Activated CD4-positive, alpha-beta T cell treated with anti-CD3 and anti-CD28 coated beads, Interleukin-2, amount 10 ng/mL, durations not matched to agents 7 days and 5 days (primary cell): ENCODE measurements around the gene NPAS3. TPM values are rescaled to one million over a fixed set of nuclear protein-coding genes. Genes with fewer than 3 reads are reported as not detected.

Experiments used
- CTCF ChIA-PET: fragments of 350-600 bp; sonication (Branson Sonifier 250); formaldehyde crosslinking; loops from one replicate; lab custom pipeline; 2021; ENCODE audit warnings: antibody characterized with exemption; lab: Charles Lee
- POLR2A ChIA-PET: fragments of 350-600 bp; sonication (Branson Sonifier 250); formaldehyde crosslinking; loops from one replicate; lab custom pipeline; 2021; ENCODE audit warnings: antibody characterized with exemption; lab: Charles Lee
- DNase-seq: peaks from one replicate; pipeline ENCODE4 v3.0.0-alpha.2; 2020
- H3K27ac Mint-ChIP-seq: one replicate; pipeline ENCODE4 v1.8.0; 2021; ENCODE audit warnings: mild to moderate bottlenecking, moderate library complexity, mixed read lengths
- H3K27me3 Mint-ChIP-seq: one replicate; pipeline ENCODE4 v1.8.0; 2021; ENCODE audit warnings: mixed read lengths
- H3K36me3 Mint-ChIP-seq: one replicate; pipeline ENCODE4 v1.8.0; 2021; ENCODE audit warnings: low read depth, mixed read lengths
- H3K4me1 Mint-ChIP-seq: one replicate; pipeline ENCODE4 v1.8.0; 2021; ENCODE audit warnings: mixed read lengths
- H3K4me3 Mint-ChIP-seq: one replicate; pipeline ENCODE4 v1.8.0; 2021; ENCODE audit warnings: mild to moderate bottlenecking, moderate library complexity, mixed read lengths
- H3K9me3 Mint-ChIP-seq: one replicate; pipeline ENCODE4 v1.8.0; 2021; ENCODE audit warnings: mixed read lengths
- total RNA-seq, 2 experiments: library from RNA; stranded (reverse); gene quantifications; one replicate each; pipeline ENCODE4 v1.2.3, GENCODE V29; 2021

The NPAS3 gene
- total RNA-seq, 2 experiments from 2014 or later = not detected

DNA sequence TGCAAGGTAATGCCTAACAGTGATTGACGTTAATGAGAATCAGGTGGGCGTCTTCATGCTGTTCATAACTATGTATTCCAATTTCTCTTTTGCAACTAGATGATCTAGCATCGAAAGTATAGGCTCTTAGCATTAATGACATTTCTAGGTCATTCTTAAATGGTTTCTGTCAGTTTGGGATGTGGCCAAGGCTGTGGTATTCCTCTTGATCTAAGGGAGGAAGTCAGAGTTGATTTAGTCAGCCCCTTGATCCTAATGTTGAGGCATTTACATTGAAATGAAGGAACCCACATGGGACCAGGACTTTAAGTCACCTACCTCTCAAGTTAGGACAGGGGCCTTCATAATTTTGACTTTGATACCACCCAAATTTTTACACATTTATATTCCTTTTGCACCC is 448.1 kb downstream of the NPAS3 start:
- H3K36me3 Mint-ChIP-seq = no peaks in the 10 kb centered on the region
- no peak overlapping the region for H3K27ac Mint-ChIP-seq
- DNase-seq = no peak
- H3K4me3 Mint-ChIP-seq = no peak overlapping the region
- ChIA-PET POLR2A (no interaction called here), CTCF (no interaction called here)
- H3K4me1 Mint-ChIP-seq = no peaks in the 10 kb centered on the region
- no peaks in the 10 kb centered on the region for H3K27me3 Mint-ChIP-seq
- H3K9me3 Mint-ChIP-seq = no peaks in the 10 kb centered on the region

DNA sequence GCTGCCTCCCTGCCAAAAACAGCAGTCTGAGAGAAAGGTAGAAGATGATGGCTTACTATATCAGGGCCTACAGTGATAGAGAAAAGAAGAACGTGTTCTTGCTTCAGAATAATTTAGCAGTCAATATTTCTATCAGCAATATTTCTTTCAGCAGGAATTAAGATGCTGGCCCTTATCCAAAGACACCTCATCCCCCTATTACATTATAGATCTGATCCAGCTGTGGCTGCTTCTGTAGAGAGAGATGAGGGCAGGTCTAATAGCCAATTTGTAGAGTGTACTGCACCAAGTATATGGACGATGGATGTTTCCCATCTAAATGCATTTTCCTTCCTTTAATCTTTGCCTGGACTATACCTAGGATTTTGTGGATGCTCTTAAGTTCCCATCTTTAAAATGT is 451.7 kb downstream of the NPAS3 start:
- Mint-ChIP-seq H3K9me3 (no peaks in the 10 kb centered on the region), H3K27me3 (no peaks in the 10 kb centered on the region), H3K27ac (no peak overlapping the region), H3K4me1 (no peaks in the 10 kb centered on the region), H3K4me3 (no peak overlapping the region), H3K36me3 (no peaks in the 10 kb centered on the region)
- ChIA-PET POLR2A (no interaction called here), CTCF (no interaction called here)
- DNase-seq = no peak

DNA sequence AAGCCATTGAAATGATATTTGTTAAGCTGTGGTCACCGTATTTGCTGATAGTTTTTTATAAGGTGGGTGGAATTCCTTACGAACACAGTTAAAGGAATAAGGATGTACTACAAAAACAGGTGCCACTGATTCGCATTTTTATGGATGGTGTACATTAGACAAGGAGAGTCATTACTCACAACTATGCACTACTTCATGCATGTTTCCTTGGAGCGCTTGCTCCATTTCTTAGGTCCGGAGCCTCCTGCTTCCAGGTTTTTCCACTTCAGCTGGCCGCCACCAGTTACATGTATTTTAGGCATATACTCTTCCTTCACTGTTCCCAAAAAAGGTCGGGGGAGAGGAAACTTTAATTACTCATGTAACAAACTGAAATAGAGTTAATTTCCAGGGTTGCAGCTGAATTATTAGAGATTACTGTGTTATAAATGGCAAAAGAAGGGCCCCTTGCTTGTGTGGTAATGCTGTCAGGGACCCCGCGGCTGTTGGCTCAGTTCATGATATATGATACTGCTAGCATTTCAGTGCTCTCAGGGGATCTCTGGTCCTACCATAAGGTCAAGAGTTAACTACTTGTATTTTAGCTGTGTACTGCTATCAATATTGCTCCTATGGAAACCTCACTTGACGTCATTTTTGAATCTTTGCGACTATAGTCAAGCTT is 454.7 kb downstream of the NPAS3 start:
- Mint-ChIP-seq H3K4me3 (no peak overlapping the region), H3K36me3 (no peaks in the 10 kb centered on the region), H3K4me1 (no peaks in the 10 kb centered on the region), H3K9me3 (no peaks in the 10 kb centered on the region), H3K27ac (no peak overlapping the region), H3K27me3 (no peaks in the 10 kb centered on the region)
- DNase-seq = no peak
- ChIA-PET POLR2A (no interaction called here), CTCF (no interaction called here)

DNA sequence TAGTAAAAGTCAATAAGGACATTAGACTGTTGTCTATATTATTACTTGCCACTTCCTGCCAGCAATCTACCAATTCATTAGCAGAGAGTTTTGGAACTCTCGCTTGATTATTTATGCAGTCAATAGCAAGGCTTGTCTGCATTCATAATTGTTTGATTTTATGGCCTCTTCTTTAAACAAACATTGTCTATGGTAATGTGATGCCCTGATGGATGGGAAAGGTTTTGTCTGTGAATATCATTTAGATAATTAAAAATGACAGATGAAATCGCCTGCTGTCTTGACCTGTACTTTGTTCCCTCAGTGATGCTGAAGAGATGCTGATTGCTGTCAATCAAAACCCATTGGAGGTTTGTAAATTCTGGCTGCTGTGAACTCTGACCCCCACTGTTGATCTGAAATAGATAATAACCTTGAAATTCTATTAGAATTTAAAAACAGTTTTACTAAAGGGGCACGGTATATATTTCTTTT is 455.3 kb downstream of the NPAS3 start:
- ChIA-PET POLR2A (no interaction called here), CTCF (no interaction called here)
- Mint-ChIP-seq H3K4me1 (no peaks in the 10 kb centered on the region), H3K27me3 (no peaks in the 10 kb centered on the region), H3K4me3 (no peak overlapping the region), H3K27ac (no peak overlapping the region), H3K9me3 (no peaks in the 10 kb centered on the region), H3K36me3 (no peaks in the 10 kb centered on the region)
- no peak for DNase-seq

DNA sequence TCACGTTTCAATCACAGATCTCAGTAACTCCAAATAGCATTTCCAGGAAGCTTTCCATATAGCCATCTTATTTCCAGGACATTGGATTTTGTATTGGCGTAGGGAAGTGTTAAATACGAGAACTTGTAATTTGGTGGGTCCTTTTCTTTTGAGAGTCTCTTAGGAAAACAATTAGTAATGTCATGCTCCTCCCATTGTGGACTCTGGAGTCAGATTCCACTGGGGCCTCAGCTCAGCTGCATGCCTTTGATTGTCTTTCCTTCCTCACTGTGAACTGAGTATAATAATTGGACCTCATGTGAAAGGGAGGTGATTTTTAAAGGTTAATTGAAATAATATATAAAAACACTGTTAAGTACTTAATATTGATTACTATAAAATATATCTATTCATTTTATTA is 462.6 kb downstream of the NPAS3 start:
- no peak for DNase-seq
- Mint-ChIP-seq H3K27ac (no peak overlapping the region), H3K9me3 (no peaks in the 10 kb centered on the region), H3K4me3 (no peak overlapping the region), H3K4me1 (no peaks in the 10 kb centered on the region), H3K36me3 (no peaks in the 10 kb centered on the region), H3K27me3 (no peaks in the 10 kb centered on the region)
- CTCF ChIA-PET = no interaction called here
- POLR2A ChIA-PET = no interaction called here

DNA sequence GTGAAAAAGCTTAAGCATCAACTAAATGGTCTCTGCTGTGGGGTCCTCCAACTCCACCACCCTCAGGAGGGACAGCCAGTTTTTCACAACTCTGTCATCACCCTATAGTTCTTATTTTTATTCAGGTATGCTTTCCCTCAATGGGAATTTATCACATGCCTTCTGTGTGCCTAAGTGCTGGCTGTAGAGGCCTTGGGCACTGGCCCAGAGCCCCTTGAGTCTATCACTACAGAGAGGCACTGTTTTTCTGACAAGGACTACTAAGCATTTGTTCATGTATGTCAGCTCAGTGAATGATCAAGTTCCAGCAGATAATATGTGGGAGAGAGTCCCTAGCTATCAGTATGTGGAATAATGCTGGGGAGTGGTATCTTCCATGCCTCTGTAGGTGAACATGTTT is 463.9 kb downstream of the NPAS3 start:
- Mint-ChIP-seq H3K27ac (no peak overlapping the region), H3K9me3 (no peaks in the 10 kb centered on the region), H3K4me1 (no peaks in the 10 kb centered on the region), H3K36me3 (no peaks in the 10 kb centered on the region), H3K4me3 (no peak overlapping the region), H3K27me3 (no peaks in the 10 kb centered on the region)
- ChIA-PET POLR2A (no interaction called here), CTCF (no interaction called here)
- no peak for DNase-seq

DNA sequence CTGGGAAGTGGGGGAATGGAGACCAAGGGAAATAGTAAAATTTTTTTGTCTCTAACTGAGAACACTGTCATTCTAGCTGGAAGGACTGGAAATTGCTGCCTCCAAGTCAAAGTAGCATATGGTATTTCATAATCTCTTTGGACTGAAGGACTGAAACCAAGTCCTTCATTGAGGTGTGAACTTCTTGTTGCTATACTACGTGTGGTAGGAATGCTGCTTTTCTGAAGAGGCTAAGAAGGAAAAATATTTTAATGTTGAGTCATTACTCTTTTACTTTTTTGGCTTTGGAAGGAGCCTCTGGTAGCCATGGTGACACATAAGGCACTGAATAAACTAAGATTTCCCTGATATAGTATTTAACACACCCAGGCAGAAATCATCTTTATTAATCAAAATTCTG is 465.4 kb downstream of the NPAS3 start:
- no peak for DNase-seq
- no peaks in the 10 kb centered on the region for H3K4me1 Mint-ChIP-seq
- H3K27me3 Mint-ChIP-seq = no peaks in the 10 kb centered on the region
- no peak overlapping the region for H3K4me3 Mint-ChIP-seq
- ChIA-PET POLR2A (no interaction called here), CTCF (no interaction called here)
- no peak overlapping the region for H3K27ac Mint-ChIP-seq
- H3K9me3 Mint-ChIP-seq = no peaks in the 10 kb centered on the region
- H3K36me3 Mint-ChIP-seq = no peaks in the 10 kb centered on the region

DNA sequence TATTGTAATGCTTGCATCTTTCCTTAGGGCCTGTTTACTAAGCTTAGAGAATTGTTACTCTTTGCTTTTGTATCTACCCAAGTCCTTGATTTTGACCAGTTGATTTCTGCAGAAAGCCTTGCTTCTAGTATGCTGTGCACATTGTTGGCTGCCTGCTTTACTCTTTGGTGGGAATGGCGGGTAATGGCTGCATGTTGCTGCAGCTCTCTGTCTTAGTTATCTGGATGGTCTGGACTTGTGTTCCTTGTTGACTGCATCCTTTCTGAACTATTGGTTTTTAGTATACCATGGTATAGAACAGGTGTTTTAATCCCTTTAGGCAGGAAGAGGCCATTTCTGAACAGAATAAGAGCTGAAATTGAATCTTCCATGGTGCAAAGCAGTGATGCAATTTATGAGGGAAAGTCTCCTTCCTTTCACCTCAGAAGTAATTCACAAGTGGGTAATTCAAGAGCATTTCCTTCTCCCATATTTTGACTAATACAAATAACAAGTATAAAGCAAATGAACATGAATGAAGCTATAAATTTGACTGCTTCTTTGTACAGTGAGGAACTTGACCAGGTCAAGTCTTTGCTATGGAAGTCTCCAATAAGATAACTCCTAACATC is 466.4 kb downstream of the NPAS3 start:
- Mint-ChIP-seq H3K4me1 (no peaks in the 10 kb centered on the region), H3K4me3 (no peak overlapping the region), H3K36me3 (no peaks in the 10 kb centered on the region), H3K9me3 (no peaks in the 10 kb centered on the region), H3K27ac (no peak overlapping the region), H3K27me3 (no peaks in the 10 kb centered on the region)
- ChIA-PET CTCF (no interaction called here), POLR2A (no interaction called here)
- DNase-seq = no peak

DNA sequence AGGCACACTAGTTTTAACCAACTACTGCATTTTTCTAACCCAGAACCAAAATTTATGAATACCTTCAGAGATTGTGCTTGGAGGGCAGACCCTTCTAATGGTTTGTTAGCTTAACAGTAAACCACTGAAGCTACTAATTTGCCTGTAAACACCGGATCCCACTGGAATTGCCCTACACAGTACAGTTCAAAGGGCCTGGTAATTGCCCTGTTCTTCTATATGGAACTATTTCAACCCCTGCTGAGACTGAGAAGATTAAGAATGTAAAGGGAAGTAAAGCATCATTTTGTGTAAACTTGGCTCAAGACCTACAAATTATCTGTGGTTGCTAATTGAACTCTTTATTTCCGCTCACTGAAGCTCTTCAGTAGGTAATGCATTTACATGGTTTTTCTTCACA is 468.1 kb downstream of the NPAS3 start:
- no peaks in the 10 kb centered on the region for H3K27me3 Mint-ChIP-seq
- no peak for DNase-seq
- CTCF ChIA-PET = no interaction called here
- no peak overlapping the region for H3K4me3 Mint-ChIP-seq
- no peaks in the 10 kb centered on the region for H3K36me3 Mint-ChIP-seq
- no peak overlapping the region for H3K27ac Mint-ChIP-seq
- no peaks in the 10 kb centered on the region for H3K9me3 Mint-ChIP-seq
- POLR2A ChIA-PET = no interaction called here
- no peaks in the 10 kb centered on the region for H3K4me1 Mint-ChIP-seq

DNA sequence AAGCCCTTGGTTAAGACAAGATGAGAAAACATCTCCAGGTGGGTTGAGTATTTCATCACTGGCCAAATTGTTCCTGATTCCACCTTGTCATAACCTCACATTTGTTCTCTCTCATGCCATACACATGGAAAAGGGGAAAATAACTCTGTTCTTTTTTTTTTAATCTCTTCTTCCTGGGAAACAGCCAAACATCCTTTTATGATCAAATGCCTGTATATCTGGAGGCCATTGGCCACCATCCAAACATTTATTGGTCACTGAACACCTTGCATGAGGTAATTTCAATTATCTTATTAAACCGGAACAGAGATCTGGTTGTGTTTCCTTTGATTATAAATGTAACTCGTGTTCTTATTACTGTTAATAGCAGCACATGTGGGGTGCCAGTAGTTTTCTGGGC is 469.6 kb downstream of the NPAS3 start:
- Mint-ChIP-seq H3K27me3 (no peaks in the 10 kb centered on the region), H3K9me3 (no peaks in the 10 kb centered on the region), H3K27ac (no peak overlapping the region), H3K4me3 (no peak overlapping the region), H3K4me1 (no peaks in the 10 kb centered on the region), H3K36me3 (no peaks in the 10 kb centered on the region)
- DNase-seq = no peak
- CTCF ChIA-PET = no interaction called here
- POLR2A ChIA-PET = no interaction called here

DNA sequence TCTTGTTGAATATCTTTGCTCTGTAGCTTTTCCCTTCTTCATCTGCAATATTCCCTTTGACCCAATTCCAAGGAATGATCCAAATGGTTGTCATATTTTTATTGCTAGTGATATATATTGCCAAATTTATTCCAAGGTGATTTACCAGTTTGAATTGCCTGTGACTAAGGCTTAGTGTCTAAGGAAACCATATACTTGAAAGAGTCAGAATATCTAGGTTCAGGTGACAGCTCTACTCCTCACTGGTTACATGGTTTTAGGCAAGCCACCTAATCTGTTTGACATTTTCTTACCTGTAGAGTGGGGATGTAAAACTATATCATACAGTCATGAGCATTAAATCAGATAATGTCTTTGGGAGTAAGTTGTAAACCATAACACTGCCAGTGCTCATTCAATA is 473.8 kb downstream of the NPAS3 start:
- Mint-ChIP-seq H3K4me3 (no peak overlapping the region), H3K27me3 (peaks cover 14% of the 10 kb centered on the region), H3K36me3 (no peaks in the 10 kb centered on the region), H3K27ac (no peak overlapping the region), H3K9me3 (no peaks in the 10 kb centered on the region), H3K4me1 (no peaks in the 10 kb centered on the region)
- POLR2A ChIA-PET = no interaction called here
- no peak for DNase-seq
- CTCF ChIA-PET = no interaction called here

DNA sequence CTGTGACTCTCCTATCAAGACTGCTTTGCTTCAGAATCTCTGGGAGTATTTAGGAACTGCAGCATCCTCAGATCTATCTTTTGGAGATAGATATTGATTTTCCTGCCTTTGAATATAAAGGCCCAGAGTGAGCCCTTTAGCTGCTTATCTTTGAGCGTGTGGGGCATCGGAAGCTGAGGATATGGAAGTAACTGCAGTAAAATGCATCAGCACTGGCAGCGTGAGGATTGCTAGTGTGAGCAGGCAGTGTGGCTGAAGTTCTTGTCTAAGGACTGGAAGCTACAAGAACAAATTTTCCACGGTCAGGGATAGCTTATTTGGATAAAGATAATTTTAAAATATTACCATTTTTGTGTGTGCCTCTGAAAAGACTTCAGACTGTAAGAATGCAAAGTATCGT is 474.7 kb downstream of the NPAS3 start:
- no peak overlapping the region for H3K27ac Mint-ChIP-seq
- no peaks in the 10 kb centered on the region for H3K9me3 Mint-ChIP-seq
- ChIA-PET POLR2A (no interaction called here), CTCF (no interaction called here)
- DNase-seq = no peak
- no peak overlapping the region for H3K4me3 Mint-ChIP-seq
- no peaks in the 10 kb centered on the region for H3K4me1 Mint-ChIP-seq
- peaks cover 15% of the 10 kb centered on the region for H3K27me3 Mint-ChIP-seq
- H3K36me3 Mint-ChIP-seq = no peaks in the 10 kb centered on the region

DNA sequence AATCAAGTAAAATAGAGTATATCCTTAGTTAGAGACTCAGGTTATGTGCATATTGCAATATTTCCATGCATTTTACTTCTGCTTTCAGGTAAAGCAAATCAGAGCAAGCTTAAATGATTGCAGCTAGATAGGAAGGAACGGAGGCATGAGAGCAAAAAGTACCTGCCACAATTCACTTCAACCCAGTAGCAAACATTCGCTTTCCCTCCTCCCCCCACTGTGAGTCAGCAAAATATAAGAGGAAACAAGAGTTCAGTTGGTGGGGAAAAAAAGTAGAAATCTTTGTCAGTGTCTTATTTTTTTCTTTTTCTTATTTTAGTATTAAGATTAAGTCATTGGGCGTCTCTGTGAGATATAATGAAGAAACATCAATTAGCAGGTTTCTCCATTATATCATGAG is 475.4 kb downstream of the NPAS3 start:
- Mint-ChIP-seq H3K27ac (no peak overlapping the region), H3K4me3 (no peak overlapping the region)
- CTCF ChIA-PET = no interaction called here

DNA sequence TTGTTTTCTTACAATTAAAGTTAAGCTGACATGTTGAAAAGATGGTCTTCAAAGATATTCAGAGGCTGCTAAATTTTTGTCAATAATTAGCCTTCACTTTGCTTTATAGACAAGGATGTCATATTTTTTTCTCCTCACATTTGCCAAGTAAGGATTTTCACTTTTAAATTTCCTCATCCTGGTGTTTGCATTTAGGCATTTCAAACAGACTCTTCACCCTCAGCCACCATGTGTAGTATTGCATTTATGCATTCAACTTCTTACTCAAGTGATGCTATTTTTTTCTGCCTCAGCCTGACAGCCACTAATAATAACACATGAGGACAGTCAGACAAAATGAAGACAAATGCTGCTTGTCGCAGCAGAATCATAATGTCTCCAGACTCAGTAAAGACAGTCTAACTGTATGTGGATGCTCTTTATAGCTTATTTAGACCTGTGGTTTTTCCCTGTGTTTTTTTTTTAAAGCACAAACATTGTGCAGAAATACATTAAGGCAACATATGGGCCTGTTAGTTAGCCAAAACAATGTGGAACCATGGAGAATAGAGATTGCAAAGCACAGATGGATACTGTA is 481.5 kb downstream of the NPAS3 start:
- Mint-ChIP-seq H3K4me1 (no peaks in the 10 kb centered on the region), H3K27ac (no peak overlapping the region), H3K9me3 (no peaks in the 10 kb centered on the region), H3K4me3 (no peak overlapping the region), H3K36me3 (no peaks in the 10 kb centered on the region), H3K27me3 (peaks cover 10% of the 10 kb centered on the region)
- POLR2A ChIA-PET = no interaction called here
- CTCF ChIA-PET = no interaction called here
- DNase-seq = no peak

More for the DNA sequence above, 475.4 kb downstream of the NPAS3 start:
- Mint-ChIP-seq H3K36me3 (no peaks in the 10 kb centered on the region), H3K9me3 (no peaks in the 10 kb centered on the region), H3K27me3 (peaks cover 16% of the 10 kb centered on the region), H3K4me1 (no peaks in the 10 kb centered on the region)
- DNase-seq = no peak
- POLR2A ChIA-PET = no interaction called here
